HUES48 (cell line): ENCODE data around the gene MORC1.
"Not testable (repeated sequence)": the region's sequence is repeated elsewhere in the genome, so short reads cannot be mapped to it uniquely, and the experiment has no call there.

Source experiments
- H3K27ac ChIP-seq: one replicate; pipeline ENCODE4 v1.7.0; 2013; ENCODE audit warnings: low read depth, low read length, inconsistent platforms
- H3K27me3 ChIP-seq: 2 replicates; pipeline ENCODE4 v1.6.1; 2013; ENCODE audit warnings: mild to moderate bottlenecking, low read length; ENCODE audit not compliant: control insufficient read depth, insufficient read depth
- H3K36me3 ChIP-seq: 2 replicates; pipeline ENCODE4 v1.6.1; 2013; ENCODE audit warnings: low read length; ENCODE audit not compliant: control insufficient read depth, insufficient read depth
- H3K4me1 ChIP-seq: 2 replicates; pipeline ENCODE4 v1.6.1; 2013; ENCODE audit warnings: mild to moderate bottlenecking, low read length; ENCODE audit not compliant: control insufficient read depth, insufficient read depth
- H3K4me3 ChIP-seq: 2 replicates; pipeline ENCODE4 v1.5.1; 2013; ENCODE audit warnings: mild to moderate bottlenecking, low read depth, low read length
- H3K9ac ChIP-seq: 2 replicates; pipeline ENCODE4 v1.6.1; 2013; ENCODE audit warnings: mild to moderate bottlenecking, low read depth, low read length, moderate library complexity
- H3K9me3 ChIP-seq: 2 replicates; pipeline ENCODE4 v1.6.1; 2013; ENCODE audit warnings: low read length; ENCODE audit not compliant: control insufficient read depth, insufficient read depth

The MORC1 gene

DNA sequence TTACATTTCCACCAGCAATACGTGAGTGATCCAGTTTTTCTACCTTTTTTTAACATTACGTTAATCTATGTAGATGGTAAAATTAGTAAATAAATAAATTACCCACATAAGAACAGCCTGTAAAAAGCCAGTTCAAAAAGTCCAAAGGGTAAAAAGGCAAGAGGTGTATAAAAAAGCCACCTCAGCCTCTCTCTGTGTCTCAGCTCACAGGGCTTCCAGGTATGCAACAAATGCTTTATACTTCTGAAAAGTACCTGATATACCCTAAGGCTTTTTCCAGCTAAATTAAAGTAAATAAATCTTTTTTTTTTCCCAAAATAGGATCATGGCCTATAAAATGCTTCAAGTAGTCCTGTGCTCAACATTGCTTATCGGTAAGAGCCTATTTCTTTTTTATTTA is 18.6 kb upstream of the MORC1 start, which contains the start of gene C3orf85:
Gene C3orf85, plus strand, starts transcription at position 197 of the 400 bp plus-strand sequence. Its CDS starts 129 bp downstream, at position 326.
- Histone ChIP-seq H3K27ac (no peak within 1 kb of the TSS), H3K9me3 (no peaks in the 10 kb centered on the region)

DNA sequence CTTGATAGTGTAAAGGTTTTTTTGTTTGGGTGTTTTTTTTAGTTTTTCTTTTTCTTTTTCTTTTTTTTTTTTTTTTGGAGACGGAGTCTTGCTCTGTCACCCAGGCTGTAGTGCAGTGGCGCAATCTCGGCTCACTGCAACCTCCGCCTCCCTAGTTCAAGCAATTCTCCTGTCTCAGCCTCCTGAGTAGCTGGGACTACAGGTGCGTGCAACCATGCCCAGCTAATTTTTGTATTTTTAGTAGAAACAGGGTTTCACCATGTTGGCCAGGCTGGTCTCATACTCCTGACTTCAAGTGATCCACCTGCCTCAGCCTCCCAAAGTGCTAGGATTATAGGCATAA is 15.5 kb upstream of the MORC1 start:
- not testable (repeated sequence) for H3K27ac ChIP-seq, H3K36me3 ChIP-seq, H3K4me1 ChIP-seq, H3K9ac ChIP-seq, H3K27me3 ChIP-seq, H3K9me3 ChIP-seq, H3K4me3 ChIP-seq

More for the DNA sequence above, 18.6 kb upstream of the MORC1 start, which contains the start of gene C3orf85:
- Histone ChIP-seq H3K4me3 (no peak within 1 kb of the TSS), H3K27me3 (no peaks in the 10 kb centered on the region), H3K9ac (no peak within 1 kb of the TSS), H3K36me3 (no peaks in the 10 kb centered on the region), H3K4me1 (no peaks in the 10 kb centered on the region)

DNA sequence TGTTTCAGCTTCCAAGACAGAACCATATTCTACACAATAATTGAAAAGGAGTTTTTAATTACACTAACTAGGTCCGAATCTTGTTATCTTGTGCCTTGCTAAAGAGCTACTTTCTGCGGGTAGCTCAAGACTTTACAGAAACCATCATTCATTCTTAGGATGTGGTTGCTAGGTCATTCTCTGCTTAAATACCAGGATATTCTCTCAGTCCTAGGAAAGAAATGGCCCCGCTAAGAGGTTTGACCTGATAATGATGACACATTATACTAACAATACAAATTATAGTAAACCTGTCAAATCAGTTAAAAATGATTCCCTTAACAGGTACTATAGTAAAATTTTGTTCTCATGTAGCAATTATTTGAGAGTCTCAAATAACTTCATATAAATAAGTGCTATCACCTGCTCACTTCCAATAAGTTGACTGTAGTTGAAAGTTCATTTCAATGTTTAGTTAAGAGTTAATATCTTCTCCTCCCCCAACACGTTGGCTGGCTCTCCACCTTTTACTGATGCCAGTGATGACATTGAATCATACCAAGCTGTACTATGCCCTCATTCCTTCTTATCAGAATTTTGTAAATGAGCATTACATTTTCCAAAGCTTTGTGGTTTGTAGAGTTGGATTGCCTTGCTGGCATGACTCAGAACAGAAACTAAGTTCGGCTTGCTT is 15.0 kb upstream of the MORC1 start:
- Histone ChIP-seq H3K36me3 (no peaks in the 10 kb centered on the region), H3K4me1 (no peaks in the 10 kb centered on the region), H3K9me3 (no peaks in the 10 kb centered on the region), H3K9ac (no peak overlapping the region), H3K27ac (no peak overlapping the region), H3K27me3 (no peaks in the 10 kb centered on the region), H3K4me3 (no peak overlapping the region)

DNA sequence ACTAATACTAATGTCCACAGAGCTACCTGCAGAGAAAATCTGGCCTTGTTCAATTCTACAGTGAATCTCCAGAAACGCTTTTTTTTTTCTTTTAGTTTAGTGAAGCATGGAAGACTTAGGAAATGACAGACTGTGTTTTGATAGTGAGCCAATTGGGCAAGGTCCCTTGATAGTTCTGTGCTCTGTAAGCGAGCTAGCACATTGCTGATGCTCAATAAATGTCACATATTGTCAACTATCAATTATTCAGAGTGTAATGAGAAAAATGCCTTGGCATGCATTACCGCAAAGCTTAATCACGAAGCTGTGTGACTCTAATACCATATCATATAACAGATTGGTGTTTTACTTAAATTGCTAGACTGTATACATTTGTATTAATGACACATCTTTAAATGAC is 13.3 kb upstream of the MORC1 start:
- Histone ChIP-seq H3K4me1 (no peaks in the 10 kb centered on the region), H3K27ac (no peak overlapping the region)

DNA sequence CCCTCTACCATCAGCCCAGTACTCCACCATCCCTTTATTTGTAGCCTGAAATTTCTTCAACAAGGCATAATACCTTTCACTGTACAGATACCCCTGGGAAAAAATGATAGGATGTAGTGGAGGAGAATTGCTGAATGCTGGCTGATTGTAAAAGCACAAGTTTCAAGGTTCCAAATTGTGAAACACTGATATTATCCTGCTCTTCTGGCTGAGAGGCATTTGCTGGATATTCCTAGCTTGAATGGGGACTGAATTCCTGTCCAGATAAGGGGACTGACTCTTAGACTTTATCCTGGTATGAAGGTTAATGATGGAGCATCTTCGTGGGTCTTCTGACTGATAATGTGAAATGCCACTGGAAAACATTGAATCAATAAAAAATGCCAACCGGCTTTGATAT is 9.6 kb upstream of the MORC1 start:
- Histone ChIP-seq H3K36me3 (no peaks in the 10 kb centered on the region), H3K4me3 (no peak overlapping the region), H3K4me1 (no peaks in the 10 kb centered on the region), H3K9me3 (no peaks in the 10 kb centered on the region), H3K27me3 (no peaks in the 10 kb centered on the region), H3K27ac (no peak overlapping the region), H3K9ac (no peak overlapping the region)

More for the DNA sequence above, 13.3 kb upstream of the MORC1 start:
- no peaks in the 10 kb centered on the region for H3K27me3 ChIP-seq
- no peak overlapping the region for H3K4me3 ChIP-seq
- no peaks in the 10 kb centered on the region for H3K36me3 ChIP-seq
- H3K9ac ChIP-seq: no peak overlapping the region
- H3K9me3 ChIP-seq: no peaks in the 10 kb centered on the region

DNA sequence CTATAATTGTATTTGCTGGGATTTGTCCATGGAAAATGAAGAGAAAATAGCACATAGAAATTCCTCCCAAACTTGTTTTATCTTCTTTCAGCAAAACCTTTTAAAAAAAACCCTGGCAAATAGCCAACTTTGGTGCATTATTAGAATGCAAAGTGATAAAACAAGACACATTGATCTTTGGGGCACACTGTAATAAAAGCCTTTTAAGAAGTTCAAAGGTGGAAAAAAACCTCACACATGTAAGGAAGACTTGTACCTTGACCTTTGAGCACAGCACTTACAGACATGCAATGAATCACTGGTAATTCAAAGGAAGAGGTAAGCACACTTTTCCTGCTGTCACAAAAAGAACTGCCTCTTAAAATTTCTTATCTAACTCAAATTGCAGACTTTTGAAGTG is 8.0 kb upstream of the MORC1 start:
- Histone ChIP-seq H3K9ac (no peak overlapping the region), H3K27ac (no peak overlapping the region), H3K4me1 (no peaks in the 10 kb centered on the region), H3K27me3 (no peaks in the 10 kb centered on the region), H3K4me3 (no peak overlapping the region), H3K9me3 (no peaks in the 10 kb centered on the region), H3K36me3 (no peaks in the 10 kb centered on the region)

DNA sequence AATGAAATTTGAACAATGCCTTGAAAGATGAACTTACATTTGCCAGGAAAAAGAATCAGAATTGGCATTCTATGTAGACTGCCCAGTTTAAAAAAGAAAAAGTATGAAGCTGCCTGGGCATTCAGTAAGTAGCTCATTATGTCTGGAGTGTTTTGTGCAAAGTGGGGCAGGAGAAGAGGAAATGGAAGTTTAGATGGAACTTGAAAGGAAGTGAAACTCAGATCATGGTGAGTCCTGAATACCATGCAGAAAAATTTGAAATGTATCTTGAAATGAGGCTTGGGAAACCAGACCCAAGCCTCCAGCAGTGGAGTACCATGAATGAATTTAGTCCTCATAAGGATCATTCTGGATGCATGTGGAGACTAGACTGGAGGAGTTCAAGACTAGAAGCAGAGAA is 4.8 kb upstream of the MORC1 start:
- no peaks in the 10 kb centered on the region for H3K36me3 ChIP-seq
- no peak overlapping the region for H3K9ac ChIP-seq
- no peaks in the 10 kb centered on the region for H3K27me3 ChIP-seq
- H3K4me1 ChIP-seq: no peaks in the 10 kb centered on the region
- no peak overlapping the region for H3K4me3 ChIP-seq
- no peaks in the 10 kb centered on the region for H3K9me3 ChIP-seq
- no peak overlapping the region for H3K27ac ChIP-seq

DNA sequence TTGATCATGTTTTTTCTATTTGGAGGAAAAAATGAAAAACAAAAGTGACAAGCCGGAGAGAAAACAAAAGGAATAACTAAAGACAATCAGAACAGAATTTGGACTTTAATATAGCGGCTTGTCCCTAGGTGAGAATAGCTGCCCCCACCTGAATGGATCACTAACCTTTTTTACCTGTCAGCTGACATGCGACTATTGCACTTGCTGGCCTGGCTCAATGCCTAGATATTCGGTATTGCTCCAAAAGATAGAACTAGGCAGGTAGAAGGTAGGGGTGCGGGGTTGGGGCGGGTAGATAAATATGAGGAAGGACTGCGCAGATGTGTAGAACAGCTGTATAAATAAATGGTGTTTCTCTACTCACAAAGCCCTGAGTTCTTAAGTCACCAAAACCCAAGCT is 650 bp upstream of the MORC1 start:
- H3K4me1 ChIP-seq: no peaks in the 10 kb centered on the region
- H3K27ac ChIP-seq: no peak overlapping the region
- H3K9ac ChIP-seq: no peak overlapping the region
- H3K36me3 ChIP-seq: no peaks in the 10 kb centered on the region
- H3K9me3 ChIP-seq: no peaks in the 10 kb centered on the region
- no peak overlapping the region for H3K4me3 ChIP-seq
- no peaks in the 10 kb centered on the region for H3K27me3 ChIP-seq

DNA sequence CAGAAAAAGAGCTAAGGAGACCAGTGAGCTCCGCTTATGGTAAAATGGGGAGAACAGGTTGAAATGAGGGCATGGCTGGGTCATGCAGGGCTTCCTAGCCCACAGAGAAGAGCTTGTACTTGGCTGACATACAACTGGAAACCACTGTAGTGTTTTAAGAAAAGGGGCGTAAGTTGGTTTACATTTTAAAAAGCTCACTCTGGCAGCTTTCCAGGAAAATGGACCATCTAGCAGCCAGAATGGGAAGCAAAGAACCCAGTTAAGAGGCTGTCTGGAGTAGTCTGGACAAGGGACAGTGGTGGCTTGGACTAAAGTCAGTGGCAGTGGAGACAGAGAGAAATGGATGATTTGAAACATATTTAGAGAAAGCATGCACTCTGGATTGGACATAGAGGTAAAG is 1.9 kb downstream of the MORC1 start:
- no peaks in the 10 kb centered on the region for H3K9me3 ChIP-seq
- no peaks in the 10 kb centered on the region for H3K27me3 ChIP-seq
- no peaks in the 10 kb centered on the region for H3K36me3 ChIP-seq
- H3K4me3 ChIP-seq: no peak overlapping the region
- no peak overlapping the region for H3K9ac ChIP-seq
- no peak overlapping the region for H3K27ac ChIP-seq
- no peaks in the 10 kb centered on the region for H3K4me1 ChIP-seq

DNA sequence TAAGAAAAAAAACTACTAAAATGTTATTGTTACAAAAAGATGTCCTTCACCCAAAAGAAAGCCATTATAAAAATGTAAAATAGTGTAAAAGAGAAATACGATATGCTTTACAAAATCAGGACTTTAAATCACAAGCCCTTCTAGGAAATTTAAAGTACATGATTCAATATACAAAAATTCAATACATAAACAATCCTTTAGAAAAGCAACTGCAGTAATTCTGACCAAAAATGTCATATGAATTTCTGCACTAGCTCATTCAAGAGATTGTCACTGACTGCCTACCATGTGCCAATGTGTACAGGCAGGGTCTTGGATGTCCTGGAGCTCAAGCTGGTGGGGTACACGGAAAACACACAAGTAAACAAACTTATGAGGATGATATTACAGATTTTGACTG is 2.5 kb downstream of the MORC1 start:
- H3K27me3 ChIP-seq: no peaks in the 10 kb centered on the region
- no peak overlapping the region for H3K4me3 ChIP-seq
- no peaks in the 10 kb centered on the region for H3K9me3 ChIP-seq
- H3K9ac ChIP-seq: no peak overlapping the region
- no peaks in the 10 kb centered on the region for H3K4me1 ChIP-seq
- no peak overlapping the region for H3K27ac ChIP-seq
- H3K36me3 ChIP-seq: no peaks in the 10 kb centered on the region

DNA sequence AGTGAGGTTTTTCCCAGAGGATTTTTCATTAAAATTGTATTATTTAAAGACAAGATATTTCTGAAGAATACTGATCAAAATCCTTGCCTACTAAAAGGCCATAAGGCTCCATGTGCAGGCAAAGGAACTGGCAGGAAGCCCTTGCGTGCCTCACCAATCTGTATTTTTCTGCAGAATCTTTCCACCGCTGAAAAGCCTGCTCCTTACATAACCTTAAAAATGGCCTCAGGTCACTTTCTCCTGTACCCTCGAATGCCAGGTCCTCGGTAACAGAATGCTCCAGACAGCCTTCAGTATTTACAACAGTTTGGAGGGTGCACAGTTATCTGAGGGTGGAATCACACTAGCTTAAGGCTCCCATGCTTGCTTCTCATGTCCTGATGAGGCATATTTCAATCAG is 3.2 kb downstream of the MORC1 start:
- no peak overlapping the region for H3K27ac ChIP-seq

More for the DNA sequence above, 3.2 kb downstream of the MORC1 start:
- Histone ChIP-seq H3K4me1 (no peaks in the 10 kb centered on the region), H3K27me3 (no peaks in the 10 kb centered on the region), H3K4me3 (no peak overlapping the region), H3K9me3 (no peaks in the 10 kb centered on the region), H3K36me3 (no peaks in the 10 kb centered on the region), H3K9ac (no peak overlapping the region)
